Stimulated activated memory B cell treated with anti-CD40 and anti-IgM and Interleukin-4, amounts not matched to agents 10 μg/mL and 1 μg/mL and 100 μg/mL, for 72 hours (primary cell): ENCODE data around the gene CCR4.
A peak's percentile ranks its signal among the peaks of the same experiment; 100 is the strongest.

Experiments used
- ATAC-seq: fragments of 150-1000 bp; cut with Tn5 transposase; 2 replicates; pipeline ENCODE4 v1.10.0; 2021
- H3K27ac Mint-ChIP-seq: one replicate; pipeline ENCODE4 v1.8.0; 2022; ENCODE audit warnings: mild to moderate bottlenecking, mixed read lengths
- H3K27me3 Mint-ChIP-seq: one replicate; pipeline ENCODE4 v1.8.0; 2022; ENCODE audit warnings: mixed read lengths
- H3K36me3 Mint-ChIP-seq: one replicate; pipeline ENCODE4 v1.8.0; 2022; ENCODE audit warnings: mixed read lengths
- H3K4me1 Mint-ChIP-seq: one replicate; pipeline ENCODE4 v1.8.0; 2022; ENCODE audit warnings: mixed read lengths
- H3K4me3 Mint-ChIP-seq: one replicate; pipeline ENCODE4 v1.8.0; 2022; ENCODE audit warnings: mild to moderate bottlenecking, moderate library complexity, mixed read lengths
- H3K9me3 Mint-ChIP-seq: one replicate; pipeline ENCODE4 v1.8.0; 2022; ENCODE audit warnings: mixed read lengths

CCR4 gene

DNA sequence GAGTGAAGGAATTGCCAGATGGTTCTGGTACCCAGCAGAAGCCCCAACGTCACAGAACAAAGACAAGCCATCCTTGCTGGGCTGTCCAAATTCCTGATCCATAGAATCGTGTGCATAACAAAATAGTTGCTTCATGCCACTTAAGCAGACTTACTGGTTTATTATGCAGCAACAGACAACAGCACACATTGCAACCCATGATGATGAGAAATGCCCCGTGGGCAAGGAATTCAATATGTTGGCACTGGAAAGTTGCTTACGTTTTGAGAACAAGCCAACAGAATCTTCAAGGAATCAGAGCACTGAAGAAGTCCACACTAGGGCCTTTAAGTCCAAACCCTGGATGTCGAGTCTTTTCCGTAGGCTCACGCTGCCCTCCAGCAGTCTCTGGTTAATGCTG lies 40.3 kb downstream of the CCR4 start:
- no peak for ATAC-seq
- Mint-ChIP-seq H3K9me3 (no peaks in the 10 kb centered on the region), H3K27me3 (no peaks in the 10 kb centered on the region), H3K27ac (peak overlapping the region; percentile 80), H3K4me1 (peaks cover 31% of the 10 kb centered on the region), H3K4me3 (no peak overlapping the region), H3K36me3 (peaks cover 18% of the 10 kb centered on the region)

DNA sequence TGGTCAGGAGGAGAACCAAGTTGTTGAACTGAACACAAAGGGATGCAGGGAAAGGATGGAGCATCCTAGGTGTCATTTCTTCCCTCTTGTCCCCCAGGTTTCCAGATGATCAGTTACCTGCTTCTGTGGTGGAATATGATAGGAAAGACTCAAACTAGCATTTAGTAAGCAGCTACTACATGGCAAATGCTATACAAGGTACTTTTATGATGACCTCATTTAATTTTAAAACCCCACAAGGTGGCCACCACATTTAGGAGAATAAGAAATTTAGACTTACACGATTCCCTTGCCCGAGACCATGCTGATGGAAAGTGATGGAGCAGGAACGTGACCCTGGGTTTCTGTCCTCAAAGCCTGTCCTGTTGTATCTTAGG lies 40.9 kb downstream of the CCR4 start:
- H3K4me3 Mint-ChIP-seq: peak overlapping the region; percentile 50
- H3K4me1 Mint-ChIP-seq: peaks cover 36% of the 10 kb centered on the region
- peak overlapping the region; percentile 80 for H3K27ac Mint-ChIP-seq
- ATAC-seq: peak; percentile 26
- H3K27me3 Mint-ChIP-seq: no peaks in the 10 kb centered on the region
- peaks cover 17% of the 10 kb centered on the region for H3K36me3 Mint-ChIP-seq
- H3K9me3 Mint-ChIP-seq: no peaks in the 10 kb centered on the region

DNA sequence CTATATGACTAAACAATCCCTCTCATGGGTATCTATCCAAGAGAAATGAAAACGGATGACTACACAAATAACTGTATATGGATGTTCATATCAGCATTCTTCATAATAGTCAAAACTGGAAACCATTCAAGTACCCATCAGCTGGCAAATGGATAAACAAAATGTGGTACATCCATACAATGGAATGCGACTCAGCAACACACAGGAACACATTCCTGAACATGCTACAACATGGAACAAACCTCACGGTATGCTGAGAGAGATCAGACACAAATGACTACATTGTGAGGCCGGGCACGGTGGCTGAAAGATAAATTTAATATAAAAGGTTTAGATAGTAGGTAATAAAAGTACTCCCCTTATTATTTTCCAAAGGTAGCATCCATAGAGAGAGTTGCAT lies 42.6 kb downstream of the CCR4 start:
- H3K4me1 Mint-ChIP-seq: peaks cover 34% of the 10 kb centered on the region

GRCh38 chr3:32995098-32995497 lies 43.7 kb downstream of the CCR4 start:
- H3K27ac Mint-ChIP-seq: peak overlapping the region; percentile 53
- H3K4me1 Mint-ChIP-seq: peaks cover 29% of the 10 kb centered on the region
- peaks cover 28% of the 10 kb centered on the region for H3K36me3 Mint-ChIP-seq
- no peaks in the 10 kb centered on the region for H3K9me3 Mint-ChIP-seq
- H3K4me3 Mint-ChIP-seq: no peak overlapping the region
- ATAC-seq: no peak
- H3K27me3 Mint-ChIP-seq: no peaks in the 10 kb centered on the region

More for the DNA sequence above, 42.6 kb downstream of the CCR4 start:
- H3K36me3 Mint-ChIP-seq: peaks cover 24% of the 10 kb centered on the region
- H3K27me3 Mint-ChIP-seq: no peaks in the 10 kb centered on the region
- no peak for ATAC-seq
- H3K4me3 Mint-ChIP-seq: no peak overlapping the region
- H3K9me3 Mint-ChIP-seq: no peaks in the 10 kb centered on the region
- peak overlapping the region; percentile 80 for H3K27ac Mint-ChIP-seq

DNA sequence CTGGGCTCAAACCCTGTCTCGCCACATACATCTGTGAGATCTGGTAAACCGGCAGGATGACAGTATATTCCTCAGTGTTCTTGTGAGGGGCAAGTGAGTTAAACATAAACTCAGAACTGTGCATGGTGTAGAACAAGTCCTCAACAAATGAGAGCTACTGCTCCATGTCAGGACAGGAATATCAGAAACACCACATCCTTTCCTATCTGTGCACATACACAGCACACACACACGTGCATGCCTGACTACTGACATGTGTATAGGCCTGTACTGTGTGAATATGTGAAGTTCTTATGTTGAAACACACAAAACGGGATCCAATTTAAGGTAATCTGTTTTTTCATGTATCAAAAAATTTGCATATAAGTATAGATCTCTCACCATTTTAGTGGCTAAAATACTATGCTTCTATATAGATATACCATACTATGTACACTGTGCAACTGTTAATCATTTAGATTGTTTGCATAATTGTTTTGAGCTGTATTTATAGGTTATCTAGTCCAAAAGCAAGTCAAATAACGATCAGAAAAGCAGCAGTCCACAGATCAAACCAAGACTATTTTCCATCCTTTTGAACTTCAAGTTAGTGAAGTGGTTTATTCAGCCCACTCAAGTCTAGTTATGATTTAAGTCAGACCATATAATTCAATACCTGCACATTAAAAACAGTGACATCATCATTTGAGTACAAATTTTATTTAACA lies 44.8 kb downstream of the CCR4 start:
- no peak for ATAC-seq
- Mint-ChIP-seq H3K36me3 (peaks cover 34% of the 10 kb centered on the region), H3K27ac (peak overlapping the region; percentile 53), H3K27me3 (no peaks in the 10 kb centered on the region), H3K9me3 (no peaks in the 10 kb centered on the region), H3K4me1 (peaks cover 34% of the 10 kb centered on the region), H3K4me3 (no peak overlapping the region)

GRCh38 chr3:32996755-32997091 lies 45.3 kb downstream of the CCR4 start:
- peak overlapping the region; percentile 53 for H3K27ac Mint-ChIP-seq
- no peaks in the 10 kb centered on the region for H3K27me3 Mint-ChIP-seq
- peaks cover 38% of the 10 kb centered on the region for H3K4me1 Mint-ChIP-seq

DNA sequence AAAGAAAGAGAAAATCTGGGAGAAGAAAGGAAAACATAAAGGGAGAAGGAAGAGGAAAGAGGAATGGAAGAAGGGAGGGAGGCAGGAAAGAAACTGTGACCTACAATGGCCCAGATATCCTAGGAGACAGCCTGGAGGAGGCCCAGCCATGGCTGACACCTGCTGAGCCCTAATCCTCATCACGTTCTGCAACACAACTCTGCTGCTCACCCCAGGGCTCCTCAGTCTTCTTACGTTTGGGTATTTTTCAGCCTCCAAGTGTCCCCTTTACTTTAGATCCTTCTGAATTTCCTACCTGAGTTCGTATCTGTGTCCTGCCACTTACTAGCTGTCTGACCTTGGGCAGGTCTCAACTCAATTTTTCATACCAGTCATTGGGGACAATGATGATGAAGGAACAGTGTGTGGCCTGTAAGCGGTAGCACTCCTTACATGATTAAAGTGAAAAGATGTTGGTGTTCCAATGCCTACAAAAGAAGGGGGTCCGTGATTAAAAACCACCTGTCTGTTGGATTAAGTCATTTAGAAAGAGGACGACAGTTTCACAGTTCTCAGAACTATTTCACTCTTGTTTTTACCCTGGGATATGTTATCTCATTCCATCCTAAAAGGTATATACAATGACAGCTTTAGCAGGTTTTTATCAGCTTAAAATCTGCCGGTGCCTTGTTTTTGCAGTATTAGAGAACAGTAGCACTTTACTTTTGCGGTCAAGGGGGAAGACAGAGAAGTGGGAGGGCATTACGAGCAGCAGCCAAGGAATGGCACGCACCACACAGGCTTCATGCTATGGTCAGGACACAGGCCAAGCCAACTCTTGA lies 47.4 kb downstream of the CCR4 start:
- Mint-ChIP-seq H3K27ac (peak overlapping the region; percentile 53), H3K4me1 (peaks cover 40% of the 10 kb centered on the region), H3K27me3 (no peaks in the 10 kb centered on the region), H3K36me3 (peaks cover 53% of the 10 kb centered on the region), H3K4me3 (no peak overlapping the region), H3K9me3 (no peaks in the 10 kb centered on the region)
- ATAC-seq: no peak

More at GRCh38 chr3:32996755-32997091, 45.3 kb downstream of the CCR4 start:
- H3K4me3 Mint-ChIP-seq: no peak overlapping the region
- peaks cover 38% of the 10 kb centered on the region for H3K36me3 Mint-ChIP-seq
- ATAC-seq: no peak
- no peaks in the 10 kb centered on the region for H3K9me3 Mint-ChIP-seq

- no peak overlapping the region for H3K4me3 Mint-ChIP-seq
- H3K4me1 Mint-ChIP-seq: peaks cover 34% of the 10 kb centered on the region
Measured at GRCh38 chr3:33000691-33001385, 49.4 kb downstream of the CCR4 start.

DNA sequence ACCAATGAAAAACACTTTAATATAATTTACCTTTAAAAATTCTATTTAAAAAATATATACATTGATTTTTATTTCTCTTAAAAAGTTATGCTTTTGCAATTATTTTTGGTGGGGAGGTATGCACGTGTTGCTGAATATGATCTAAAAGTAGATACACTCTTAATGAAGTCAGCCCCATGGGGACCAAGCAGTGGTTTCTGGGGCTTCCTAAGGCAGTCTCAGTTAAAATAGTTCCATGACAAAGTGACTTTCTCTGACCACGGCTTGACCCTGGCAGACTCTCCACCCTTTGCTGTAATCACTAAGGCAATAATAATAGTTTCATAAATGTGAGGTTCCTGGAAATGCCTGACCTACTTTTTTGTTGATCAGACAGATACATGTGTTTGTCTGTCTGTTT lies 50.4 kb downstream of the CCR4 start:
- ATAC-seq: peak; percentile 92

More at GRCh38 chr3:33000691-33001385, 49.4 kb downstream of the CCR4 start:
- peak overlapping the region; percentile 1 for H3K27ac Mint-ChIP-seq
- no peaks in the 10 kb centered on the region for H3K27me3 Mint-ChIP-seq
- peaks cover 67% of the 10 kb centered on the region for H3K36me3 Mint-ChIP-seq
- no peak for ATAC-seq
- H3K9me3 Mint-ChIP-seq: no peaks in the 10 kb centered on the region

GRCh38 chr3:33003308-33003707 lies 51.9 kb downstream of the CCR4 start:
- H3K36me3 Mint-ChIP-seq: peaks cover 74% of the 10 kb centered on the region
- H3K9me3 Mint-ChIP-seq: no peaks in the 10 kb centered on the region
- H3K27me3 Mint-ChIP-seq: no peaks in the 10 kb centered on the region
- no peak overlapping the region for H3K4me3 Mint-ChIP-seq
- no peak for ATAC-seq
- peaks cover 30% of the 10 kb centered on the region for H3K4me1 Mint-ChIP-seq
- H3K27ac Mint-ChIP-seq: no peak overlapping the region

More for the DNA sequence above, 50.4 kb downstream of the CCR4 start:
- Mint-ChIP-seq H3K36me3 (peaks cover 66% of the 10 kb centered on the region), H3K27ac (peak overlapping the region; percentile 40), H3K4me1 (peaks cover 28% of the 10 kb centered on the region), H3K27me3 (no peaks in the 10 kb centered on the region), H3K4me3 (no peak overlapping the region), H3K9me3 (no peaks in the 10 kb centered on the region)

DNA sequence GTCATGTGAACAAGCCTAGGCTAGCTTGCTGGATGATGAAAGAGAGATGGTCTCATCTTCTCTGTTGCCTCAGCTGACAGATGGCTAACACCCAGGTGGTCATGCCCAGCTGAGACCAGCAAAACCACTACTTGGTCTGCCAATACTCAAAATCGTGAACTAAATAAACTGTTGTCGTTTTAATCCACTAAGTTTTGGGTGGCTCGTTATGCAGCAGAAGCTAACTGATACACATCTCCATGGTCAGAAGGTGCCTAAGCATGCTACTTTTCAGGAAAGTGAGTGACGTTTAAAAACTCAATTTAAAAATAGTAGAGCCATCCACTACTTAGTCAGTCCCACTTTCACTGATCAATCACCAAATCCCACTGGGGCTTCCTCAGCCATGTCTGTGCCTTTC lies 52.8 kb downstream of the CCR4 start:
- no peak overlapping the region for H3K4me3 Mint-ChIP-seq
- H3K9me3 Mint-ChIP-seq: no peaks in the 10 kb centered on the region
- peaks cover 34% of the 10 kb centered on the region for H3K4me1 Mint-ChIP-seq
- H3K36me3 Mint-ChIP-seq: peaks cover 70% of the 10 kb centered on the region
- ATAC-seq: no peak
- H3K27me3 Mint-ChIP-seq: no peaks in the 10 kb centered on the region
- H3K27ac Mint-ChIP-seq: no peak overlapping the region

GRCh38 chr3:33004961-33005360 lies 53.5 kb downstream of the CCR4 start:
- Mint-ChIP-seq H3K36me3 (peaks cover 74% of the 10 kb centered on the region), H3K4me3 (no peak overlapping the region), H3K27me3 (no peaks in the 10 kb centered on the region), H3K27ac (no peak overlapping the region), H3K9me3 (no peaks in the 10 kb centered on the region), H3K4me1 (peaks cover 34% of the 10 kb centered on the region)
- no peak for ATAC-seq
